CD4-positive, alpha-beta T cell treated with Interleukin-1 beta for 1 hour (primary cell): Measurements from ENCODE around the gene PTPRQ.
"Not testable (repeated sequence)": the region's sequence is repeated elsewhere in the genome, so short reads cannot be mapped to it uniquely, and the experiment has no call there.

ENCODE experiments used
- DNase-seq, 2 donors: peaks; one replicate each; pipeline ENCODE4 v3.0.0-alpha.2; 2020 to 2022

The PTPRQ gene

DNA sequence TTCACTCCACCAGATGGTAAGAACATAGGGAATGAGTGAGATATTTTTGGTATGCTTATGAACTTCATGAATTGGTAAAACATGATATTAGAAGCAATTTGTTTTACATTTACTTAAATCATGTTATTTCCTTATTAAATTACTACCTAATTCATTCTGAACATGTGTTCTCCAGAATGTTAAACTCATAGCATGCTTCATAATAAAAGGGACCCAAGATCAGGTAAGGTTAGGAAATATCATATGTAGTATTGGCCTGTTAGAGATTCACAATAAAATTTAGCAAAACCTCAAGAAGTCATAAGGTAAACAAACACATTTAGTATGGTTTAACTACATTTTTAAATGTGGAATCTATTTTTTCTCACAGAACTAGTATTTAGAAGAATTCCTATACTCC is 28.2 kb downstream of the PTPRQ start:
- no peak for DNase-seq

GRCh38 chr12:80472911-80473500 is 29.0 kb downstream of the PTPRQ start:
- no peak for DNase-seq

- DNase-seq: not testable (repeated sequence)
These were observed 33.6 kb downstream of the PTPRQ start for GRCh38 chr12:80477521-80478145.

- DNase-seq: no peak
These were observed 40.7 kb downstream of the PTPRQ start for GRCh38 chr12:80484746-80485145.

DNA sequence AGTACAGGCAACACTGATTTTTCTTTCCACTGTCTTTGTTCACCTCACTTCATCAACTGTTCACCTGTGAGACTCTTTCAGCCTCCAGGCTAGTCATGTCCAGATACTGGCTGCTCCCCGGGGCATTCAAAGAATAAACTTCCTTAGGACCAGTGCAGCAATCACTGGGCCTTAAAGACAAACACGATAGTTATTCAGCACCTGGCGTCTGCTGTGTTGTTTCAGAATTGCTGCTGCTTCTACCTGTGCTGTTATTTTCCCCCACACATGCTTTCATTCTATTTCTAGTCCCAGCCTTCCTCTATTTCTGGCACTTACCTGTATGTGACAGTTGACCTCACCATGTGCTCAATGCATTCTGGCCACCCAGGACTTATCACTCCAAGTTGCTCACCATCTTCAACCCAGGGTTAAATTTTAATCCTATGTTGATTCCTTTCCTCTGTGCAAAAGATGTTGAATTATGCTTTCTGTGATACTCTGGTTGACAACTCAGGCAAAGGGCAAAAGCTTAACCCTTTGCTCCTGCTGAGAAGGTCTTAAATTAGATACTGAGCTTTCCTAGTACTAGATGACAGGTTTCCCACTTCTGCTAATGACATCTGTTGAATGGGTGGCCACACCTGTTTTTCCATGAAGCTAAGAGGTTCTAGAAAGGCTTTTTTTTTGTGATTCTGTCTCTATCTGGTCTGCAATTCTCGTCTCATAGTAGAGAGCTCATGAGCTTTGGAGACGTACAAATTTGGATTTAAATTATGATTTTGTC is 41.4 kb downstream of the PTPRQ start:
- no peak for DNase-seq

DNA sequence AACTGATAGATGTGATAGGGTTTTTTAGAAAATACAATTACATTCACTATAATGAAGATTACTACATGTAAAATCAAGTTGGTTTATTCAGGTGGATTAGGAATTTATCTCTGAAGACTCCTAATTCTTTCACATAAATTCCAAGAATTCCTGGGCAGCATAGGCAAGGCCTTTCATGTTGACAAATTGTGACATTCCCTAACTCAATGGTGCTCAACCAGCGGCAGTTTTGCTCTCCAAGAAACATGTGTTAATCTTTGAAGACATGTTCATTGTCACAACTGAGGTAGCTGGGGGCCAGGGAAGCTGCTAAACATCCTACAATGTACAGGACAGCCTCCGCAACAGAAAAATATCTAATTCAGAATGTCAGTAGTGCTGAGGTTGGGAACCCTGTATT is 46.3 kb downstream of the PTPRQ start:
- no peak for DNase-seq

DNA sequence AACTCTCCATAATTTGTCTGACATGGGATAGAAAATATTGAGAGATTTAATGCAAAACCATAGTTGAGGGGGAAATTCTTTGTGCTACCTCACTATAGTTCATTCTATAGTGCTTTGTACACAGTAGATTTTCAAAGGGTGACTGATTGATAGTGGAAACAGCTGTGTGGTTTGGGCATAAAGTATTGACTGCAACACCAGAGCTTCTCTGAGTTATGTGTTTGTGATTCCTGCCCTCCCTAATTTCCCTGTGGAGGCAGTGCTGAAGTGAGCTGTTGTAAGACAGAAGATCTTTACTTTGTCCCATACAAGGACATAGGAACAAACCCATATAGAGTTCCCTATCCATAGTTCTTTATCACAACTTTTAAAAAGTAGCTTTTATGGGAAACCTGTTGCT is 47.1 kb downstream of the PTPRQ start:
- no peak for DNase-seq

GRCh38 chr12:80493466-80493865 is 49.4 kb downstream of the PTPRQ start:
- DNase-seq: no peak

GRCh38 chr12:80494836-80495235 is 50.8 kb downstream of the PTPRQ start:
- no peak for DNase-seq

GRCh38 chr12:80498059-80498728 is 54.2 kb downstream of the PTPRQ start:
- no peak for DNase-seq

DNA sequence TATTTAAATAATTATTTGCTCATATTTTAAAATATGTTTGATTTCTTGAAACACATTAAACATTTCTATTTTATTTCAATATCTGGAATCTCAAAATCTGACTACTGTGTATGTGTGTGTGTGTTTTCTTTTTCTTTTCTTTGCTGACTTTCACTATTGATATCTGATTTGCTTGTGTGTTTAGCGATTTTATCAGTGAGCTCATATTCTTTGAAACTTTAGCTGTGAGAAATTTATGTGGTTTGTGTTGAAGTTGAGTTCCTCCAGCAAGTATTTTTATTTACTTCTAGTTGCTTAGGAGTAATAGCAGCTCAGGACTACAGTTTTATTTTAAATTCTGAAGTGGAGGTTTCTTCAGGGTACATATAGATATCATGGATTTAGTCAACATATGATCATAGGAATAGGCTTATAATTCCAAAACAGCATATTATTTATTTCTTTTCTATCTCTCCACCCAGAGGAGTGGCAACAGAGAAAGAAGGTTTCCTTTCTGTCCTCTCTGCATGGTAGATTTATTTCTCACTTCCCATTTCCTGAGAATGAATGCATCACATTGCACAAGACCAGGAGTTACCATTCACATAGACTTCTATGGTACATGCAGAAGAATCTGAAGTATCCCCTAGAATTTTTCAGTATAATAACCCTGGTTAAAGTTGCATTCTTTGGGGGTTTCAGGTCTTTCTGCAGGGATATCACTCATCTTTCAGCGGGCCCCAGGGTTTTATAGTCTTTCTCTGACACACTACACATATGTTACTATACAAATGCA is 60.5 kb downstream of the PTPRQ start:
- no peak for DNase-seq

DNA sequence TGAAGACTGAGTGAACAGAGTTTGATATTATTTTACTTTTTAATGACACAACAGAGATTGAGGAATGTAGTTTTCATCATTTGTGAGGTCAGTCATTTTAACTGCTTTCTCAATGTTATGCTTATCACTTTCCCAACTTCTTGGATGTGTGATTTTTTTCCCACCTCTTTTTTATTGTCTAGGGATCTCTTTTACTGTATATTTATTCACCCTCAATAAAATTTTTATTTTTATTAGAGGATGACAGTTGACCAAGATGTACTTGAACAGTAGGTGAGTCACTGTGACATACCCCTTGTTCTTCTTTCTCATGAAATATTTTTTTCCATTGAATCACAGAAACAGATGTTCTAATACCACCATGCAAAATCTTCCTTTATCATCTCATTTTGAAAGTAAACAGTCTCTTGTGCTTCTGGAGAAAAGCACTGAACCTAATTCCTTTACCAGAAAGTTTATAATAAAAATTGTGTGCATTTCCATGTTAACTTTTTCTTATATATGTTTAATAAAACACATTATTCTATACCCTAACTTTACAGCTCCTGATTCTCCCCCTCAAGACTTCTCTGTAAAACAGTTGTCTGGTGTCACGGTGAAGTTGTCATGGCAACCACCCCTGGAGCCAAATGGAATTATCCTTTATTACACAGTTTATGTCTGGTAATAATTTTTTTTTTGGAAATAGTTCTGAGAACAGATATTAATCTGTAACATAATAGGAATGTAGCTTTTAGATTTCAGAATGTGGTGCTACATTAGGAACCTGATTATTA is 65.9 kb downstream of the PTPRQ start:
- DNase-seq: no peak

DNA sequence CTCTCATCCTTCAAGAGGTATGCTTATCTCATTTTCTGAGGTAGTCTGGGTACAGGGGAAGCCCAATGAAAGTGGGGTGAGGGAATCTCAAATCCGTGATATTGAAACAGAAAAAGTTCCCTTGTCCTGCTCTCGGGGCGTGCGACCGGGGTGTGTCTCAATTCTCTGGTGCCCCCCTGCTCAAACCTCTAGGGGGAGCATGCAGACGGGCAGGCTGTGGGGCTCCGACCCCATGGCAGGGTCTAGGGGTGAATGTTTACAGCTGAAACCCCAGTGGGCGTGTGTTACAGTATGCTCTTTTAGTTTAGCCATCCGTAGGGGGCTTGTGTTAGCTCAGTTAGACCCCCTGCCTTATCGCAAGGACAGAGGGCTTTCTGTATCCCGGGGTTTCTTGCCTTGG is 68.7 kb downstream of the PTPRQ start:
- DNase-seq: no peak

GRCh38 chr12:80513211-80513610 is 69.2 kb downstream of the PTPRQ start:
- DNase-seq: no peak

DNA sequence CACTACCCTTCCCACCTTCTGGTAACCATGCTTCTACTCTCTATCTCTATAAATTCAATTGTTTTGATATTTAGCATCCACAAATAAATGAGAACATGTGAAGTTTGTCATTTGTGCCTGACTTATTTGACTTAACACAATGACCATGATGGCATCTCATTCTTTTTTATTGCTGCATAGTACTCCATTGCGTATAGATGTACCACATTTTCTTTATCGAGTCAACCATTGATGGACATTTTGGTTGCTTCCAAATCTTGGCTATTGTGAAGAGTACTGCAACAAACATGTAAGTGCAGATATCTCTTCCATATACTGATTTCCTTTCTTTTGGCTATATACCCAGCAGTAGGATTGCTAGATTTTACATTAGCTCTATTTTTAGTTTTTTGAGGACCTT is 73.6 kb downstream of the PTPRQ start:
- DNase-seq: no peak

GRCh38 chr12:80531646-80532045 is 87.6 kb downstream of the PTPRQ start:
- DNase-seq: no peak

DNA sequence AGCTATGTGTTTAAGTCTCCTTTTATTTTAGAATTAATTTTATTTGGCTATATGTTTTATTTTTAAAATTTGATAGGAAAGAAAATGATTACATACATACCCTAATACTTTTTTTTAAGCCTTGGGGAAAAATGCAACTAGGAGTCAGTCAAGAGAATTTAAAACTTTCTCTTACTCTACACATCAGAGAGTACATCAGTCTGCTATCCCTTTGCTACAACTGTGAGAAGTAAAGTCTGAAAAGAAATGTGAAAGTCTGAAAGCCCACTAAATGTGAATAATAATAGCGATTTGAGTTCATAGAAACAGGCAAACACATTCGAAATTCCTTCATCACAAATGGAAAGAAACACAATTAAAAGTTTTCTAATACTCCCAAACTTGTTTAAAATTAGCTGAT is 95.0 kb downstream of the PTPRQ start:
- no peak for DNase-seq

GRCh38 chr12:80549298-80549697 is 105.3 kb downstream of the PTPRQ start:
- no peak for DNase-seq

- no peak for DNase-seq
These were observed 107.9 kb downstream of the PTPRQ start for GRCh38 chr12:80551897-80552296.

DNA sequence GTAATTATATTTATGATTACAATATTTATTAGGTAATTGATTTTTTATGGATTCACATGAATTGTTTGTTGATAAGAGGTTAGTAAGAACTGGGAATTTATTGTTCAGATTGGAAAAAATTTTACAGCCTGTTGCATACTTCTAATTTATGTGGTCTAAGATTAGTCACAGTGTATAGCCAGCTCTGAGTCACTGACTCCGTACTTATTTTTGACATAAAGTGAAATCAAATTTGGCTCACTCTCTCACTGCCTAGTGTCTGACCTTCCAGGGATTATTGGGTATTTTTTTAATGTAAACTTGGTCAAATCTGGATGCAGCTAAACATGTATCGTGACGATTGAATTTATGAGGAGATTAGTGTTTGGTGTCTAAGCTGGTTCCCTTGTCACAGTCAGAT is 109.3 kb downstream of the PTPRQ start:
- DNase-seq: no peak

- no peak for DNase-seq
These were observed 112.5 kb downstream of the PTPRQ start for GRCh38 chr12:80556566-80556965.

DNA sequence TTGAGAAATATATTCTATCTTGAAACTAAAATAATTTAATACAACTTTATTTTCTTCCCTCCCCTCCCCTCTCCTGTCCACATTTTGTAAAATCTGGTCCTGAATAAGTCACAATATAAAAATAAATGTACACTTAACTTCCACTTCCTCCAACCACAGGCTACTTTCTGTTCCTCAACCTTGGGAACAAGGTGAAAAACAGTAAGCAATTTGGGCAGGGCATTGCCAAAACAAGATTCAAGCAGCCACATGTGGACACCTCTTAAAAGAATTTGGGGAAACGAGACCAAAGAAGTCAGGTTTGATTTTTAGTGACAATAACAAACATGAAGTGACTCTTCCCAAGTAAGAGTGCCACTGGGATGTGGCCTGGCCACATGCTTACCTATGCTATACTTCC is 115.7 kb downstream of the PTPRQ start:
- DNase-seq: no peak
